GM20431 (cell line): ENCODE results near the gene DLGAP1.

ENCODE experiments used
- in situ Hi-C: fragments of 300-500 bp; cut with MseI, MboI; formaldehyde crosslinking; loops from one replicate; pipeline ENCODE4 v1.15.0; 2020; ENCODE audit warnings: low sequenced_read_pairs; ENCODE audit not compliant: unreplicated experiment

Gene DLGAP1

GRCh38 chr18:3771121-3771971 lies 683.8 kb downstream of the DLGAP1 start:
- in situ Hi-C loops: no loop called here

GRCh38 chr18:3761266-3761665 lies 693.8 kb downstream of the DLGAP1 start:
- in situ Hi-C loops: no loop called here

DNA sequence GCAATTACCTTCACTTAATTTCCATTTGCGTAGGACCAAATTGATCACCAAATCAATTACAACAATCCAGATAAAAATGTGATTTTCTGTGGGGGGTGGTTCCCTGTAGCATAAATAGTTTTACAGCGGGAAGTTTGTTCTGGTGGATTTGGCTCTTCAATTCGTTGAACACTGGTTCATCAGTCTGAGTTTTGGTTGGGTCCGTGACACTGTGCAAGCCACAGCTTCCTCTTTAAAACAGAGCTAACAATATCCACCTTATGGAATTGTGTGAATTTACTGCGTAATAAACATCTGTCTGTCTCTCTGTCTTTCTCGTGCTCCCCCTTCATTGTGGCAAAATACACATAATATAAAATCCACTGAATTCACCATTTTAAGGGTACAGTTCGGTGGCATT lies 694.4 kb downstream of the DLGAP1 start:
- in situ Hi-C loops: no loop called here

DNA sequence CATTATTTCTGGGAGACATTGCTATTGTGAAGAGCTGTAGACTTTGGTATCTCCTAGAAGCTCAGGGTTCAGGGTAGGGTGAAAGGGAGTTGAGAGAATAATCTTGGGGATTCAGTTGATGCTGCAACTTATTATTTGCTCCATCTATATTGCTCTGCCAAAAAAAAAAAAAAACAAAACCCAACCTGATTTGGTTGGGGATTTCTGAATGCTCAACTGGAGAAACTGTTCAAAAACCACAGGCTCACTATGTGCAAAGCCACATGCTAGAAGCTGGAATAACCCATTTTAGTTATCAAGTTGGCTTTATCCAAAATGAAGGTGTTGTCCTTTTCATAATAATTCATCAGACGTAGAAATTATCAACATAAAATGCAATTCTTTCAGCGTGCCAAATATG lies 696.0 kb downstream of the DLGAP1 start:
- in situ Hi-C loops: no loop called here

DNA sequence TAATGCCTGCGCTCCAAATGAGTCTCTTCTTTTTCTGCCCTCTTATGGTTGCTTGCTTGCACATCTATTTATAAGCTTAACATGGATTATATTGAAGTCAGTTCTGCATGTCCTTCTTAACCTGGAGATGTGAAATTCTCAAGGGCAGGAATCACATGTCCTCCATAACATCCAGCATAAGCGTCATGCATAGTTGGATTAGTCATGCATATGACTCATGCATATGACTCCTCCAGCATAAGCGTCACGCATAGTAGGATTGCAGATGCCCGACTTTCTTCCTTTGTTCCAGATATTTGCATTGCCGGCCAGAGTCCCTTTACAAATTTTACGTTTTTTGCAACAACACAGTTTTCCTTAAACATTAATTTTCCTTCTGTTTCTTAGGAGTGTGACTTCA lies 696.6 kb downstream of the DLGAP1 start:
- in situ Hi-C loops: no loop called here

DNA sequence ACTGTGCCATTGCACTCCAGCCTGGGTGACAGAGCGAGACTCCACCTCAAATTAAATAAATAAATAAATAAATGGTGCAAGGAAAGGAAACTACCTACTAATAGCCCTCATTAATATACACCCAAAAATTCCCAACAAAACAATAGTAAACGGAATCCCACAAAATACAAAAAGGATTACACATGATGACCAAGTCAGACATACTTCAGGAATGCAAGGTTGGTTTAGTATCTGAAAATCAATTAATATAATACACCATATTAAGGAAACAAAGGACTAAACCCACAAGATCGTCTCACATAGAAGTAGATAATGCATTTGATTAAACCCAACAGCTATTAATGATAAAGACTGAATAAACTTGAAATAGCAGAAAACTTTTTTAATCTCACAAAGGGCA lies 697.7 kb downstream of the DLGAP1 start:
- in situ Hi-C loops: no loop called here

GRCh38 chr18:3753106-3753505 lies 702.0 kb downstream of the DLGAP1 start:
- in situ Hi-C loops: no loop called here

DNA sequence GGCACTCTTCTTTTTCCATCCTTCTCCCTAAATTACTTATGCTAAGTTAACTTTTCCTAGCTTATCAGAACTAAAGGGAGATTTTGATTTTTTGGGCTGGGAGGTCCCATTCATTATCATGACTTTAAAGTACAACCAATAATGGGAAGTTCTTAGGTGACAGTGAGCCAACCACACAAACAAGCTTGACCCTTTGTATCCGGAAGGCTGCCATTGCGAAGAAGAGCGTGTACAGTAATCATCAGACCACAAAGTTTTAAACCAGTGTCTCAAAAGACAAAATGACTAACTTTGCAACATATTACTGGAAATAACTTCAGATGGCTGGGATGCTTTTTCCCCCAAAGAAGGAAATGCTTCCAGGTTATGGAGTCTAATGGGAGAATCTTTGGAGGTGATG lies 707.0 kb downstream of the DLGAP1 start:
- in situ Hi-C loops: no loop called here

GRCh38 chr18:3747176-3747973 lies 707.7 kb downstream of the DLGAP1 start:
- in situ Hi-C loops: no loop called here

DNA sequence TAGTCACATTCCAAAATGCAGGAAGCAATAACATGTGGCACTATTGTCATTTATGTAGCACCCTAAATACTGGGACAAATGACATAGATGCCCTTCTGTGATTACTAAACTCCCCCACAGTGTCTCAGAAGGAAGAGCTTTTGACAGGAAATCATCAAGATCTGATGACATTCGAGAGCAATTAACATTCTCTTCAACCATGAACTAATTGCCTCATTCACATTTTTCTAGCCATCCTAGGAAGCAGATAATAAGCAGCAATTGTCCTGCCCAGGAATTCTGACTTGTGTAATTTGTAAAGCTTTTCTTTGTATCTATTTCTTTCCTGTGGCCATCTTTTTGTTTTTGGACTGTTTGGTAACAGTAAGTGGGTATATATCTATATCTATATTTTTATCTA lies 712.6 kb downstream of the DLGAP1 start:
- in situ Hi-C loops: no loop called here

- in situ Hi-C loops: no loop called here
These were observed 713.8 kb downstream of the DLGAP1 start for GRCh38 chr18:3741333-3741732.

- in situ Hi-C loops: no loop called here
These were observed 726.2 kb downstream of the DLGAP1 start for GRCh38 chr18:3728704-3729437.

GRCh38 chr18:3727274-3727673 lies 727.8 kb downstream of the DLGAP1 start:
- in situ Hi-C loops: no loop called here

GRCh38 chr18:3726238-3726951 lies 728.7 kb downstream of the DLGAP1 start:
- in situ Hi-C loops: no loop called here

DNA sequence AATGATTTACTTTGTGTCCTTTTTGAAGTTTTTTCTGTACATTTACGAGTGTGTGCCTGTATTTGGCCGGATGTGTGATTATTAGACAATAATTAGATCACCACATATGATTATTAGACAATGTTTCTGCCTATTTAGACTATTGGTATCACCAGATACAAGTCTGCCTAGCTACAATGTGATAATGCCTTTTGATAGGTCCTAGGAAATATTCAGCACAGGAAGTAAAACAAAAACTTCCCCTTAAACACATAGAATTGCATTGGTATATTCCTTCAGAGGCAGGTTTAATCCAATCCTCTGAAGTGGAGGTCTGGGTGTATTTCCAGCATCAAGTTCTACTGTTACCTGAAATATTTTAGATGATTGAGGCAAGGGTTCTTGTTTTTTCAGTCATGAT lies 730.0 kb downstream of the DLGAP1 start:
- in situ Hi-C loops: no loop called here

GRCh38 chr18:3723554-3723953 lies 731.6 kb downstream of the DLGAP1 start:
- in situ Hi-C loops: no loop called here

GRCh38 chr18:3722649-3723433 lies 732.3 kb downstream of the DLGAP1 start:
- in situ Hi-C loops: no loop called here

GRCh38 chr18:3721771-3722648 lies 733.1 kb downstream of the DLGAP1 start:
- in situ Hi-C loops: no loop called here
